SK-N-SH treated with all-trans-retinoic acid at 6 μM for 48 hours (cell line): ENCODE results near the gene CD8B.

Experiments used
- ATAC-seq: fragments of 200-7000 bp; cut with Tn5 transposase; 3 replicates; pipeline ENCODE4 v1.9.1; 2020; ENCODE audit warnings: mild to moderate bottlenecking, moderate library complexity
- ARNTL ChIP-seq: fragments of 450-650 bp; formaldehyde crosslinking; IDR thresholded peaks from 2 replicates; pipeline ENCODE4 v1.5.0; 2020; ENCODE audit warnings: low read depth, mild to moderate bottlenecking, moderate library complexity, borderline replicate concordance
- BACH2 ChIP-seq: fragments of 250-450 bp; sonication (Bioruptor Pico); IDR thresholded peaks from 2 replicates; pipeline ENCODE4 v1.9.0; 2021; ENCODE audit warnings: mild to moderate bottlenecking, borderline replicate concordance
- CSDC2 ChIP-seq: fragments of 250-450 bp; sonication (Bioruptor Pico); IDR thresholded peaks from 2 replicates; pipeline ENCODE4 v1.5.0; 2020; ENCODE audit warnings: mild to moderate bottlenecking, moderate library complexity
- ESRRG ChIP-seq: fragments of 250-450 bp; sonication (Bioruptor Pico); IDR thresholded peaks from 2 replicates; pipeline ENCODE4 v1.6.1; 2021; ENCODE audit warnings: mild to moderate bottlenecking
- GLIS3 ChIP-seq: fragments of 250-450 bp; sonication (Bioruptor Pico); IDR thresholded peaks from 2 replicates; pipeline ENCODE4 v1.5.0; 2020; ENCODE audit warnings: mild to moderate bottlenecking, moderate library complexity
- ISL1 ChIP-seq: fragments of 250-450 bp; sonication (Bioruptor Pico); IDR thresholded peaks from 2 replicates; pipeline ENCODE4 v2.1.2; 2022; ENCODE audit warnings: mild to moderate bottlenecking, moderate library complexity
- OSR1 ChIP-seq: fragments of 250-450 bp; sonication (Bioruptor Pico); IDR thresholded peaks from 2 replicates; pipeline ENCODE4 v1.8.0; 2022; ENCODE audit warnings: moderate library complexity, mild to moderate bottlenecking, inconsistent platforms
- SNAI2 ChIP-seq: fragments of 250-450 bp; sonication (Bioruptor Pico); IDR thresholded peaks from 2 replicates; pipeline ENCODE4 v1.5.0; 2020; ENCODE audit warnings: mild to moderate bottlenecking, moderate library complexity
- TCF4 ChIP-seq: fragments of 250-450 bp; sonication (Bioruptor Pico); IDR thresholded peaks from 2 replicates; pipeline ENCODE4 v1.8.0; 2021; ENCODE audit warnings: mild to moderate bottlenecking, moderate library complexity, borderline replicate concordance
- ZFP3 ChIP-seq: fragments of 250-450 bp; sonication (Bioruptor Pico); IDR thresholded peaks from 2 replicates; pipeline ENCODE4 v1.5.0; 2020; ENCODE audit warnings: mild to moderate bottlenecking, moderate library complexity
- ZFP30 ChIP-seq: fragments of 450-650 bp; formaldehyde crosslinking; IDR thresholded peaks from 2 replicates; pipeline ENCODE4 v1.5.0; 2022; ENCODE audit warnings: mild to moderate bottlenecking, moderate library complexity
- ZNF565 ChIP-seq: fragments of 450-650 bp; formaldehyde crosslinking; conservative IDR thresholded peaks from 2 replicates; pipeline ENCODE4 v1.5.0; 2020; ENCODE audit warnings: low read depth, mild to moderate bottlenecking, moderate library complexity
- ZNF70 ChIP-seq: fragments of 450-650 bp; formaldehyde crosslinking; IDR thresholded peaks from 2 replicates; pipeline ENCODE4 v1.5.0; 2020; ENCODE audit warnings: mild to moderate bottlenecking, moderate library complexity
- ZNF8 ChIP-seq: fragments of 450-650 bp; formaldehyde crosslinking; IDR thresholded peaks from 2 replicates; pipeline ENCODE4 v1.5.0; 2020; ENCODE audit warnings: mild to moderate bottlenecking, moderate library complexity
- TF ChIP-seq, protein P1 (sequence below): fragments of 250-450 bp; sonication (Bioruptor Pico); IDR thresholded peaks from 2 replicates; pipeline ENCODE4 v1.5.1; 2021; ENCODE audit warnings: mild to moderate bottlenecking, moderate library complexity
- TF ChIP-seq, protein P2 (sequence below): fragments of 250-450 bp; sonication (Bioruptor Pico); IDR thresholded peaks from 2 replicates; pipeline ENCODE4 v1.5.1; 2020; ENCODE audit warnings: low read depth, mild to moderate bottlenecking, moderate library complexity
- TF ChIP-seq, protein P3 (sequence below): fragments of 250-450 bp; sonication (Bioruptor Pico); IDR thresholded peaks from 2 replicates; pipeline ENCODE4 v1.8.0; 2021; ENCODE audit warnings: low read depth, mild to moderate bottlenecking, moderate library complexity, borderline replicate concordance
- TF ChIP-seq, protein P4 (sequence below): fragments of 250-450 bp; sonication (Bioruptor Pico); IDR thresholded peaks from 2 replicates; pipeline ENCODE4 v1.8.0; 2020; ENCODE audit warnings: mild to moderate bottlenecking, moderate library complexity, borderline replicate concordance
- TF ChIP-seq, protein P5 (sequence below): fragments of 250-450 bp; sonication (Bioruptor Pico); IDR thresholded peaks from 2 replicates; pipeline ENCODE4 v1.5.0; 2020; ENCODE audit warnings: mild to moderate bottlenecking, moderate library complexity

The CD8B gene

DNA sequence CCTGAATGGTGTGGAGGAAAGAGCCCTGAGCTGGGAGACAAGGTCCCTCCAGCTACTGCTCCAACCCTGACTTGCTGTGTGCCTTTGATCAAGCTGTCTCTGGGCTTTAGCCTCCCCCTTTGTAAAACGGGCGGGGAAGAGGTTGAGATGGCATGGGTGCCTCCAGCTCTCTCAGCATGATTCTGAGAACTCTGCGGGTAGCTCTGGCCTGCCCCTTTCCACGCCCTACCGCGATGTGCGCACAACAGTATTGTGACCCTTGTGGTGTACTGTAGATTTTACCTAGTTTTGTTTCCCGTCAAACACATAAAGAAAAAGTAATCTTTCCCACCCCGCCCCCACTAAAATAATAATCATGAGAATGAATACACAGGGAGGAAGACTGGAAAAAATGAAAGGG, 76.2 kb downstream of the CD8B start (continued):
- TF ChIP-seq OSR1 (CRISPR knock-in tag) (no peak), GLIS3 (CRISPR knock-in tag) (no peak)

DNA sequence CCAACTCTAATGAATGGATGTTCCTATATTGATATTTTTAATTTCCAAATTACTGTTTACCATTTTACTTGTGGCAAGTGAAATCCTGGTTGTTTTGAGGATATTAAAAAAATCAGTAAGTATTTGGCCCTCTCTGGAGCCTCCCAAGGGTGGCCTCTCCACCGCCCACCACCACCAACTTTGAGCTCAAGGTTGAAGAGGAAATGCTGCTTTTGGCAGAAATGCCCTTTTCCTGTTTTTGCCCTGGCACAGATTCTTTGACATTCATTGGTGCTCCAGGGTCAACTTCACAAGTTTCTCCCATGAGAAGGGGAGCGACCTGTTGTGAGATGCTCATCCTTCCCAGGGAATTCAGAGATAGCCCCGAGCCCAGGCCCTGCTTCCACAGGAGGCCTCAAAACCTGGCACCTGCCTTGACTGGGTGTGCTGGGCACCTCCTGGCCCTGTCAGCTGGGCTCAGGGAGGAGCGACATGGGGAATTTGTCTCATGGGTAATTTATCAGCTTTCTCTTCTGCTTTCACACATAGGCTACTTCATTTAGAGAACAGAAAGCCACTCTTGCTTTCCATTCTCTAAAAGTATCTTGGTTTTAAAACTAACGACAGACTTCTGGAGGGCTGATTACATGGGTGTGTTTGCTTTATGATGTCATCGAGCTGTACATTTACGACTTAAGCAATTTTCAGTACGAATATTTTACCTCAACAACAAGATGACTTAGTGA, 77.9 kb downstream of the CD8B start:
- no peak for TF ChIP-seq SNAI2 (CRISPR knock-in tag)
- TF ChIP-seq OSR1 (CRISPR knock-in tag) = no peak
- TF ChIP-seq, protein P1, sequence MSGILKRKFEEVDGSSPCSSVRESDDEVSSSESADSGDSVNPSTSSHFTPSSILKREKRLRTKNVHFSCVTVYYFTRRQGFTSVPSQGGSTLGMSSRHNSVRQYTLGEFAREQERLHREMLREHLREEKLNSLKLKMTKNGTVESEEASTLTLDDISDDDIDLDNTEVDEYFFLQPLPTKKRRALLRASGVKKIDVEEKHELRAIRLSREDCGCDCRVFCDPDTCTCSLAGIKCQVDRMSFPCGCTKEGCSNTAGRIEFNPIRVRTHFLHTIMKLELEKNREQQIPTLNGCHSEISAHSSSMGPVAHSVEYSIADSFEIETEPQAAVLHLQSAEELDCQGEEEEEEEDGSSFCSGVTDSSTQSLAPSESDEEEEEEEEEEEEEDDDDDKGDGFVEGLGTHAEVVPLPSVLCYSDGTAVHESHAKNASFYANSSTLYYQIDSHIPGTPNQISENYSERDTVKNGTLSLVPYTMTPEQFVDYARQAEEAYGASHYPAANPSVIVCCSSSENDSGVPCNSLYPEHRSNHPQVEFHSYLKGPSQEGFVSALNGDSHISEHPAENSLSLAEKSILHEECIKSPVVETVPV (CRISPR knock-in tag) = no peak
- no peak for TF ChIP-seq ZNF8 (CRISPR knock-in tag)
- no peak for TF ChIP-seq ISL1 (CRISPR knock-in tag)
- TF ChIP-seq, protein P2, sequence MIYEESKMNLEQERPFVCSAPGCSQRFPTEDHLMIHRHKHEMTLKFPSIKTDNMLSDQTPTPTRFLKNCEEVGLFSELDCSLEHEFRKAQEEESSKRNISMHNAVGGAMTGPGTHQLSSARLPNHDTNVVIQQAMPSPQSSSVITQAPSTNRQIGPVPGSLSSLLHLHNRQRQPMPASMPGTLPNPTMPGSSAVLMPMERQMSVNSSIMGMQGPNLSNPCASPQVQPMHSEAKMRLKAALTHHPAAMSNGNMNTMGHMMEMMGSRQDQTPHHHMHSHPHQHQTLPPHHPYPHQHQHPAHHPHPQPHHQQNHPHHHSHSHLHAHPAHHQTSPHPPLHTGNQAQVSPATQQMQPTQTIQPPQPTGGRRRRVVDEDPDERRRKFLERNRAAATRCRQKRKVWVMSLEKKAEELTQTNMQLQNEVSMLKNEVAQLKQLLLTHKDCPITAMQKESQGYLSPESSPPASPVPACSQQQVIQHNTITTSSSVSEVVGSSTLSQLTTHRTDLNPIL (CRISPR knock-in tag) = no peak
- TF ChIP-seq BACH2 (CRISPR knock-in tag) = no peak
- TF ChIP-seq, protein P3, sequence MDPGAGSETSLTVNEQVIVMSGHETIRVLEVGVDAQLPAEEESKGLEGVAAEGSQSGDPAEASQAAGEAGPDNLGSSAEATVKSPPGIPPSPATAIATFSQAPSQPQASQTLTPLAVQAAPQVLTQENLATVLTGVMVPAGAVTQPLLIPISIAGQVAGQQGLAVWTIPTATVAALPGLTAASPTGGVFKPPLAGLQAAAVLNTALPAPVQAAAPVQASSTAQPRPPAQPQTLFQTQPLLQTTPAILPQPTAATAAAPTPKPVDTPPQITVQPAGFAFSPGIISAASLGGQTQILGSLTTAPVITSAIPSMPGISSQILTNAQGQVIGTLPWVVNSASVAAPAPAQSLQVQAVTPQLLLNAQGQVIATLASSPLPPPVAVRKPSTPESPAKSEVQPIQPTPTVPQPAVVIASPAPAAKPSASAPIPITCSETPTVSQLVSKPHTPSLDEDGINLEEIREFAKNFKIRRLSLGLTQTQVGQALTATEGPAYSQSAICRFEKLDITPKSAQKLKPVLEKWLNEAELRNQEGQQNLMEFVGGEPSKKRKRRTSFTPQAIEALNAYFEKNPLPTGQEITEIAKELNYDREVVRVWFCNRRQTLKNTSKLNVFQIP = no peak
- no peak for TF ChIP-seq ZNF70
- no peak for TF ChIP-seq TCF4 (CRISPR knock-in tag)
- TF ChIP-seq, protein P4, sequence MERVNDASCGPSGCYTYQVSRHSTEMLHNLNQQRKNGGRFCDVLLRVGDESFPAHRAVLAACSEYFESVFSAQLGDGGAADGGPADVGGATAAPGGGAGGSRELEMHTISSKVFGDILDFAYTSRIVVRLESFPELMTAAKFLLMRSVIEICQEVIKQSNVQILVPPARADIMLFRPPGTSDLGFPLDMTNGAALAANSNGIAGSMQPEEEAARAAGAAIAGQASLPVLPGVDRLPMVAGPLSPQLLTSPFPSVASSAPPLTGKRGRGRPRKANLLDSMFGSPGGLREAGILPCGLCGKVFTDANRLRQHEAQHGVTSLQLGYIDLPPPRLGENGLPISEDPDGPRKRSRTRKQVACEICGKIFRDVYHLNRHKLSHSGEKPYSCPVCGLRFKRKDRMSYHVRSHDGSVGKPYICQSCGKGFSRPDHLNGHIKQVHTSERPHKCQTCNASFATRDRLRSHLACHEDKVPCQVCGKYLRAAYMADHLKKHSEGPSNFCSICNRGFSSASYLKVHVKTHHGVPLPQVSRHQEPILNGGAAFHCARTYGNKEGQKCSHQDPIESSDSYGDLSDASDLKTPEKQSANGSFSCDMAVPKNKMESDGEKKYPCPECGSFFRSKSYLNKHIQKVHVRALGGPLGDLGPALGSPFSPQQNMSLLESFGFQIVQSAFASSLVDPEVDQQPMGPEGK = no peak
- TF ChIP-seq, protein P5, sequence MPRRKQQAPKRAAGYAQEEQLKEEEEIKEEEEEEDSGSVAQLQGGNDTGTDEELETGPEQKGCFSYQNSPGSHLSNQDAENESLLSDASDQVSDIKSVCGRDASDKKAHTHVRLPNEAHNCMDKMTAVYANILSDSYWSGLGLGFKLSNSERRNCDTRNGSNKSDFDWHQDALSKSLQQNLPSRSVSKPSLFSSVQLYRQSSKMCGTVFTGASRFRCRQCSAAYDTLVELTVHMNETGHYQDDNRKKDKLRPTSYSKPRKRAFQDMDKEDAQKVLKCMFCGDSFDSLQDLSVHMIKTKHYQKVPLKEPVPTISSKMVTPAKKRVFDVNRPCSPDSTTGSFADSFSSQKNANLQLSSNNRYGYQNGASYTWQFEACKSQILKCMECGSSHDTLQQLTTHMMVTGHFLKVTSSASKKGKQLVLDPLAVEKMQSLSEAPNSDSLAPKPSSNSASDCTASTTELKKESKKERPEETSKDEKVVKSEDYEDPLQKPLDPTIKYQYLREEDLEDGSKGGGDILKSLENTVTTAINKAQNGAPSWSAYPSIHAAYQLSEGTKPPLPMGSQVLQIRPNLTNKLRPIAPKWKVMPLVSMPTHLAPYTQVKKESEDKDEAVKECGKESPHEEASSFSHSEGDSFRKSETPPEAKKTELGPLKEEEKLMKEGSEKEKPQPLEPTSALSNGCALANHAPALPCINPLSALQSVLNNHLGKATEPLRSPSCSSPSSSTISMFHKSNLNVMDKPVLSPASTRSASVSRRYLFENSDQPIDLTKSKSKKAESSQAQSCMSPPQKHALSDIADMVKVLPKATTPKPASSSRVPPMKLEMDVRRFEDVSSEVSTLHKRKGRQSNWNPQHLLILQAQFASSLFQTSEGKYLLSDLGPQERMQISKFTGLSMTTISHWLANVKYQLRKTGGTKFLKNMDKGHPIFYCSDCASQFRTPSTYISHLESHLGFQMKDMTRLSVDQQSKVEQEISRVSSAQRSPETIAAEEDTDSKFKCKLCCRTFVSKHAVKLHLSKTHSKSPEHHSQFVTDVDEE = no peak
- TF ChIP-seq GLIS3 (CRISPR knock-in tag) = no peak
- TF ChIP-seq CSDC2 (CRISPR knock-in tag) = no peak
- TF ChIP-seq ARNTL (CRISPR knock-in tag) = no peak
- TF ChIP-seq ZFP30 (CRISPR knock-in tag) = no peak
- TF ChIP-seq ESRRG (CRISPR knock-in tag) = no peak
- no peak for TF ChIP-seq ZFP3
- ATAC-seq = no peak

DNA sequence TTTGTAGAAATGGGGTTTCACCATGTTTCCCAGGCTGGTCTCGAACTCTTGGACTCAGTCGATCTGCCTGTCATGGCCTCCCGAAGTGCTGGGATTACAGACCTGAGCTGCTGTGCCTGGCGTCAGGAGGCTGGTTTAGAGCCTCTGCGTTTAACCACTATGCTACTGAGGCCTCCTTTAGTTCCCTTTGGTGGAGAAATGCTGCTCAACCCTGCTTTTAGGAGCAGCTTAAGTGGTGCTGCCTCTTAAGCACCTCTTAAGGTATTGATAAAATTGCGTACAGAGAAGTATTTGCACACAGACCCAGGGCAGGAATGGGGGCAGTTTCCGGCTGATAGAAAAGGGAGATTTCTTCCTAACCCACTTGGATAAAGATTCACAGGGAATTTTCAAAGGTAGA, 78.9 kb downstream of the CD8B start:
- TF ChIP-seq, protein P1 (CRISPR knock-in tag) = no peak
- TF ChIP-seq ZFP3 = no peak
- no peak for TF ChIP-seq ZNF565 (CRISPR knock-in tag)
- TF ChIP-seq GLIS3 (CRISPR knock-in tag) = no peak
- ATAC-seq = no peak
